GM18909 (cell line): ENCODE data around the gene TKT.

Experiments
- ATAC-seq: cut with Tn5 transposase; IDR thresholded peaks from one replicate; pipeline ENCODE4 v1.9.1; 2021; ENCODE audit warnings: mild to moderate bottlenecking; ENCODE audit not compliant: unreplicated experiment, poor library complexity

Gene TKT

GRCh38 chr3:53199834-53200233 is 56.0 kb downstream of the TKT start:
- no peak for ATAC-seq

- ATAC-seq: no peak
These were observed 56.8 kb downstream of the TKT start for GRCh38 chr3:53198996-53199395.

GRCh38 chr3:53198256-53198977 is 57.4 kb downstream of the TKT start:
- no peak for ATAC-seq

GRCh38 chr3:53196575-53197407 is 59.0 kb downstream of the TKT start:
- no peak for ATAC-seq

GRCh38 chr3:53195602-53196574 is 59.9 kb downstream of the TKT start:
- no peak for ATAC-seq

GRCh38 chr3:53195066-53195450 is 60.8 kb downstream of the TKT start:
- no peak for ATAC-seq

- no peak for ATAC-seq
These were observed 61.4 kb downstream of the TKT start for GRCh38 chr3:53194210-53195065.

GRCh38 chr3:53193466-53194209 is 62.2 kb downstream of the TKT start:
- ATAC-seq: no peak

GRCh38 chr3:53192608-53193007 is 63.2 kb downstream of the TKT start:
- peak; percentile 56 for ATAC-seq

GRCh38 chr3:53191836-53192480 is 63.9 kb downstream of the TKT start:
- no peak for ATAC-seq

- ATAC-seq: peak; percentile 49
These were observed 65.2 kb downstream of the TKT start for GRCh38 chr3:53190659-53191058.

- no peak for ATAC-seq
These were observed 66.5 kb downstream of the TKT start for GRCh38 chr3:53189276-53189675.

GRCh38 chr3:53188720-53189119 is 67.1 kb downstream of the TKT start:
- ATAC-seq: no peak

- no peak for ATAC-seq
These were observed 67.6 kb downstream of the TKT start for GRCh38 chr3:53188136-53188685.

- no peak for ATAC-seq
These were observed 68.4 kb downstream of the TKT start for GRCh38 chr3:53187430-53187829.

GRCh38 chr3:53186726-53187125 is 69.1 kb downstream of the TKT start:
- no peak for ATAC-seq

- ATAC-seq: no peak
These were observed 69.9 kb downstream of the TKT start for GRCh38 chr3:53185761-53186465.

- no peak for ATAC-seq
These were observed 71.1 kb downstream of the TKT start for GRCh38 chr3:53184701-53185100.
